Measurements from ENCODE around the gene DOCK3.
"Not testable (repeated sequence)": the region's sequence is repeated elsewhere in the genome, so short reads cannot be mapped to it uniquely, and the experiment has no call there.

The DOCK3 gene

GRCh38 chr3:51123531-51123930 lies 448.8 kb downstream of the DOCK3 start:
- DNase-seq, result no peak

DNA sequence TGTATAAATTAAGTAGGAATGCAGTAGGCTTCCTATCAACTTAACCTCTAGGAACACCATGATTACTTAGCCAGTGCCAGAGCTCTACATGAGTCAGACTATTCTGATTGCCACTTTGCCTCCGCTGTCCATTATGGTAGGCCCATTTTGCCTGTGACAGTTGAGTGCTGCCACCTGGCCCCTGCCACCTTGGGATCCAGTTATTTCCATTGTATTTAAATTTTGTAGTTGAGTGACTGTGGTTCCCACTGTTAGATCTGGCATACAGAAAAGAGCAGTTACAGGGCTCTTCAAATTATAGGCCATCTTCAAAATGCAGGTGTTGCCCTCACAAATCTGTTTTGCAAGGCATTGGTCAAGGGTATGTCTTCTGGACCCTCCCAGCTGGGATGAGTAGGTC lies 456.9 kb downstream of the DOCK3 start:
- not testable (repeated sequence) for DNase-seq

- DNase-seq, result no peak
These were observed 463.0 kb downstream of the DOCK3 start for GRCh38 chr3:51137715-51138114.

DNA sequence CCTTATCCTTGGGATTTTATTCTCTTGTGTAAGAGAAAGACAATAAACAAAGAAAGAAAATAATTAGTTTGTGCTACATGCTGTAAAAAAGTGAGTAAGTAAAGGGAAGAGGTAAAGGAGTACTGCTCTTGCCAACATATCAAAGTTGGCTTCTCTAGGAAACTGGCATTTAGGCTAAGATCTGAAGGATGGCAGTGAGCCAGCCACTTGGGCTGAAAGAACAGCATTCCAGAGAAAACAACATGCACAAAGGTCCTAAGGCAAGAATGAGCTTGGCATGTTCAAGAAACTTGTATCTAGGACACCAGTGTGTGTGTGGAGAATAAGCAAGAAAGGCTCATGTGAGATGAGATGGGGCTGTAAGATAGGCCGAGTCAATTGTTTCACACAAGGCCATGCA lies 464.9 kb downstream of the DOCK3 start:
- DNase-seq, result no peak

DNA sequence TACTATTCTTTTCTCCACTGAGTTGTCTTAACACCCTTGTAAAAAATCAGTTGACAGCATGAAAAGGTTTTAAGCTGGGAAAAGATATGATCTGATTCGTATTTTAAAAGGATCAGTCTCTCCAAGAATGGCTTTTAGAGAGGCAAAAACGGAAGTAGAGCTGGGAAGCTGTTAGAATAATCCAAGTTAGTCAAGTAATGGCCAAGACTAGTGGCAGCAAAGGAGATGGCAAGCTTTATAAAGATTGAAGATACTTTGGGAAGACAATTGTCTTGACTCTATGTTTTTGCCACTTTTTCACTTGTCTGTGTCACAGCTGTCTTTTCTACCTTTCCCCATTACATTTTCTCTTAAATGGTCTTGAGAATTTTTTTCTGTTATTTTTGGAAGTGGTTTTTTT lies 466.8 kb downstream of the DOCK3 start:
- no peak for DNase-seq

DNA sequence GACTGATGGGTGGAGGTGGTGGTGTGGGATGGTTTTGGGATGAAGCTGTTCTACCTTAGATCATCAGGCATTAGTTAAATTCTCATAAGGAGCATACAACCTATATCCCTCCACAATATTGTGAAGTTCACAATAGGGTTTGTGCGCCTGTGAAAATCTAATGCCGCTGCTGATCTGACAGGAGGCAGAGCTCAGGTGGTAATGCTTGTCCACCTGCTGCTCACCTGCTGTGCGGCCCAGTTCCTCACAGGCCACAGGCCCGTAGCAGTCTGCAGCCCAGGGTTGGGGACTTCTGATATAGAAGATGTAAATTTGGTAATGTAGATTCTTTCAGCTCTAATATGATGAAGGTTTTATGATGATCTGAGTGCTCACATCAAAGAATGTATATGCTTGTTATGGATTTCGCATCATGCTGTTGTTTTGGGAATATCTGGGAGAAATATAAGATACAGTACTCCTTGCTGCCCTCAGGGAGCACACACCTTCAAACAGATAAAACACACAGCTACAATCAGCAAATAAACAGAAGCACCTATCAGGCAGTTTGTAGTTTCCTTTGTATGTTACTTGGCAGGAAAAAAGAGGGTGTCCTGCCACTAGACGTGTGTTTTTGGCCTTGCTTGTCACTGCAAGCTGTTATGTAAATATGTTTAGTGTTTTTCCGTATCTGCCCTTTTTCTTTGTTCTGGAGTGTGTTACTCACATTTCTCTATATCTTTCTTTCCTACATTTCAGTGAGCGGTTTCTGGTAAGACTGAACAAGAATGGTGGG lies 471.3 kb downstream of the DOCK3 start:
- DNase-seq, result no peak

DNA sequence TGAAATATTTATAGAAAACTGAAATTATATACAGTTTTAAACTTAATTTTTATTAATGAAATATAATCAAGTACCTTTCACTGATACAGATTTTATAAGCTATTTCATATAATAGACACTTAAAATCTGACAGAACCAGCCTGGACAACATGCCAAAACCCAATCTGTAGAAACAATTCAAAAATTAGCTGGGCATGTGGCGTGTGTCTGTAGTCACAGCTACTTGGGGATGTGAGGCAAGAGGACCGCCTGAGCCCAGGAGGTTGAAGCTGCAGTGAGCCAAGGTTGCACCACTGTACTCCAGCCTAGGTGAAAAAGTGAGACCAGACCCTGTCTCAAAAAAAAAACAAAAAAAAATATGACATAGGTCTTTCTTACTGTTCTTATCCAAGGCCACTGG lies 472.1 kb downstream of the DOCK3 start:
- no peak for DNase-seq

GRCh38 chr3:51156147-51156546 lies 481.4 kb downstream of the DOCK3 start:
- no peak for DNase-seq

DNA sequence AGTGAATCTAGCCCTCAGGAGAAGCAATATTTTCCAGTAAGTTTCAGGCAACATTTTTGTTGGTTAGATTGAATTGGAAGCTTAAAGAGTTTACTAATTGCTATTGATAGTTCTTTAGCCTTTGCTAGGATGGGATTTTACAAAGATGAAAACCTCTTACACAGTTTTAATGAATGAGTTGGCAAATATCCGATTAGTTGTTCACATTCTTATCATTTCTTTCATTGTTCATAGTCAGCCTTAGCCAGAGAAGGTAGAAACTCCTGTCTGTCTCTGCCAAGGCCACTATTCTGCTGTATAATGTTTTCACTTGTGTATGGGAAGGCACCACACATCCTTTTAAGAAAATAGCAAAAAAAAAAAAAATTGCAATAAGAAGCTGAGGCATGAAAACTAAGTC lies 488.3 kb downstream of the DOCK3 start:
- no peak for DNase-seq

- DNase-seq, result no peak
These were observed 499.0 kb downstream of the DOCK3 start for GRCh38 chr3:51173518-51174271.

GRCh38 chr3:51176923-51177322 lies 502.2 kb downstream of the DOCK3 start:
- no peak for DNase-seq

- DNase-seq, result not testable (repeated sequence)
These were observed 511.7 kb downstream of the DOCK3 start for GRCh38 chr3:51186446-51186845.

GRCh38 chr3:51190199-51190598 lies 515.5 kb downstream of the DOCK3 start:
- no peak for DNase-seq

DNA sequence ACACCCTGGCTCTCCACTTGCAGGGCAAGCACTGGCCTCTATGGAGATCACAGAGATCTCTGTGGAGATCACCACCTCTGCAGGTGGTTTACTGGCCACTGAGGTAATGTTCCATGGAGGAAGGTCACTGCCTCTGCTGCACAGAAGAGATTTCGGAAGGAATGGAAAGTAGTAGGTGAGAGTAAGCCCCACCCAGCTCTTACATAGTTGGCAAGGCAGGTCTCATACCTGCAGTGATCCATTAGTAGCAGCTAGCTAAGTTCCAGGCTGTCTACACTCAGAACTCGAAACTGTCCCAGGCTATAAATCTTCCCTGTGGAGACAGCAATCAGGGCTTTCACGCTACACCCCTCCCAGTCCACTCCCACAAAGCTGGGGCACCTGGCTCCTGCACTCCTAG lies 516.1 kb downstream of the DOCK3 start:
- no peak for DNase-seq

DNA sequence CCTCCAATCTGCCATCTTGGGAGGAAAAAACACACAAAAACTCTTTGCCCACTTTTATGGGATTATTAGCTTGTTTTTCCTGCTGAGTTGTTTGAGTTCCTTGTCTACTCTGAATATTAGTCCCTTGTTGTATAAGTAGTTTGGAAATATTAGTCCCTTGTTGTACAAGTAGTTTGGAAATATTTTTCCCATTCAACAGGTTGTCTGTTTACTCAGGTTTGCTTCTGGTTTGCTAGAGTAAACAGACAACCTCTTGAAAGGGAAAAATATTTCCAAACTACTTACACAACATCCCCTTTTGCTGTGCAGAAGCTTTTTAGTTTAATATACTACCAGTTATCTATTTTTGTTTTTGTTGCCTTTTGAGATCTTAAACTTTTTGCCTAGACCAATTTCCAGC lies 517.0 kb downstream of the DOCK3 start:
- DNase-seq, result no peak

DNA sequence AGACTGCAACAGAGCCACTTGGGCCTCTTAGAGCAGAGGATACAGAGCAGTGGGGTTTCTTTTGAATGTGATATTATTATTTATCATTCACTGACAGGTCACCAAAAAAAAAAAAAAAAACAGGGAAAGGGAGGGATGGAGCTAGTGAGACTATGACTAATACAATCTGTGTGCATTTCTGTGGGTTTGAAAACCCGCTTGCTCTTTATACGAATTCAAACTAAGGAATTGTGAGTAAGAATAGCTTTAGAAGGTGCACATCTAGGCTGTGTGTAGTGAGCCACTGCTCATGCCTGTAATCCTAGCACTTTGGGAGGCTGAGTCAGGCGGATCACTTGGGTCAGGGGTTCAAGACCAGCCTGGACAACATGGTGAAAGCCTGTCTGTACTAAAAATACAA lies 523.8 kb downstream of the DOCK3 start:
- no peak for DNase-seq

GRCh38 chr3:51199296-51199695 lies 524.6 kb downstream of the DOCK3 start:
- DNase-seq, result not testable (repeated sequence)

- DNase-seq, result no peak
These were observed 541.6 kb downstream of the DOCK3 start for GRCh38 chr3:51216291-51216690.

DNA sequence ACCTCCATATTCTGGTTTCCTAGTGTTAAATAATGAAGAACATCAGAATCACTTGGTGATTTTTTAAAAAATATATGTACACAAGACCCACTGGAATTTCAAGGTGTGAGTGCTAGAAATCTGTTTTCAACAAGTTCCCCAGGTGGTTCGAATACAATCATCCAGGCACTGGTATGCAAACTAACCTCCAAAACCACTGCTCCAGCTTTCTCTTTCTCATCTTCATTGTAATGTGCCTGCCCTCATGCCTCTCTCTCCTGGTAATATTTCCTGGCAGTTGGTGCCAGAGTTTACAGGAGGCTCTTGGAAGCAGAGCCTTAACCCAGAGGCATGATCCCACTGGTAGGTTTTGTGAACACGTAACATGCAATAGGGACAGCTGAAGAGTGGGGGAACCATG lies 547.2 kb downstream of the DOCK3 start:
- DNase-seq, result no peak

- no peak for DNase-seq
These were observed 549.6 kb downstream of the DOCK3 start for GRCh38 chr3:51224283-51224682.

DNA sequence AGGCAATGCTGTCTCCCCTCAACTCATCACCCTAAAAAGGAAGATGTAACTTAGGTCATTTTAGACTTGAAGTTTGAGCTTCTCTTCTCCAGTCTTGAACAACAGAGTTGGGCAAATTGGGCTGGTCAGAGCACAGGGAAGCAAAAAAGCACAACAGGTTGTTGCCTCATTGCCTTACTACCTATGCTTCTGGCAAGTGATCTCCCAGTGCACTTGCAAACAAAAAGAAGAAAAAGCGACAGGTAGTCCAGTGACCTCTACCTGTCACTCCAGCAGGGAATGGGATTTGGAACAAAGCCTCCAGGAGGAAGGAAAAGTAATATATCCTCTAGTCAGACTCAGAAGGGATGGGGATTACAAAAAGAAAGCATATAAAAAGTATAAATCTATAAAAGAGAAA lies 550.1 kb downstream of the DOCK3 start:
- no peak for DNase-seq

GRCh38 chr3:51242939-51243338 lies 568.2 kb downstream of the DOCK3 start:
- DNase-seq, result no peak

DNA sequence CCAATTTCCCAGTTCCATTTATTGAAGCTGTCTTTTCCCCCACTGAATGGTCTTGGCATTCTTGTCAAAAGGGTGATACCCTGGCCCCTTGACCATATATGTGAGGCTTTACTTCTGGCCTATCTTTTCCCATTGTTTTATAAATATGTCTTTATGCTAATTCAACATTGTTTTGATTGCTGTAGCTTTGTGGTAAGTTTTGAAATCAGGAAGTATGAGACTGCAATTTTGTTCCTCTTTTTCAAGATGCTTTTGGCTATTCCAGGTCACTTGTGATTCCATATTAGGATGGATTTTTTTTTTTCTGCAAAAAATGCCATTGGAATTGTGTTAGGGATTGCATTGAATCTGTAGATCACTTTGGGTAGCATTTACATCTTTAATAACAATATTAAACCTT lies 569.2 kb downstream of the DOCK3 start:
- no peak for DNase-seq

DNA sequence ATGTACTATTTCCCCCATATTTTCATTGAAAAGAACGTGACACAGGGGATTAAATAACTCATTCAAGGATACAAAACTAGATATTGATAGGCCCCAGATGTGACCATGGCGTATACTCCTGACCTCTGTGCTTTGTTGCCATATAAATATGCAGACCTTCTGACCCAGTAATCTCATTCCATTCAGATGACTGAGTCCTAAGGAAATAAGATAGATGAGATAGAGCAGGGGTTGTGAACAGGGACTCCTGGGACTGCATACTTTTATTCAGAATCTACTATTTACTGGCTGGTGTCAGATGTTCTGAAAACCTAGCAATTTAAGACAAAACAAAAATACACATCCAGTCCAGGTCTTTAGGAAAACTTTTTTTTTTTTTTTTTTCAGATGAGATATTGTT lies 571.1 kb downstream of the DOCK3 start:
- no peak for DNase-seq

DNA sequence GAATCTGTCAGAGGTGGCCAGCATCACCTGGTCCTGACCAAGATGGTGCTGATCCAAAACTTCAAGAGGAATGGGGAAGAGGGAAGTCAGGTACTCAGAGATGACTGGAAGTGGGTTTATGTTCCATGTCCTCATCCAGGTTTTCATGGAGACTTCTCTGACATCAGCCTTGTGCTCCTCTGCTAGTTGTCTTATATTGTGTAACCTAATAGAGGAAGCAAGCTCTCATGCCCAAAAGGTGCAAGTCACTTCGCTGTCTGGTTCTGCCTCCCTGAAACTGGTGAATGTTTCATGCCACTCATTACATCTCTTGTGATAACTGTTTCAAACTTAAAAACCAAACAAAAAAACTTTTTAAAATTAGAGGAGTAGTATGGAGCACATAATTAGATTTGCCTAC lies 583.1 kb downstream of the DOCK3 start:
- no peak for DNase-seq

Measured in NCI-H1092 treated with DMSO at 0.1 percent for 48 hours (cell line).